ENCODE measurements around the gene ZSCAN21.
"Not testable (repeated sequence)": the region's sequence is repeated elsewhere in the genome, so short reads cannot be mapped to it uniquely, and the experiment has no call there.

The ZSCAN21 gene

DNA sequence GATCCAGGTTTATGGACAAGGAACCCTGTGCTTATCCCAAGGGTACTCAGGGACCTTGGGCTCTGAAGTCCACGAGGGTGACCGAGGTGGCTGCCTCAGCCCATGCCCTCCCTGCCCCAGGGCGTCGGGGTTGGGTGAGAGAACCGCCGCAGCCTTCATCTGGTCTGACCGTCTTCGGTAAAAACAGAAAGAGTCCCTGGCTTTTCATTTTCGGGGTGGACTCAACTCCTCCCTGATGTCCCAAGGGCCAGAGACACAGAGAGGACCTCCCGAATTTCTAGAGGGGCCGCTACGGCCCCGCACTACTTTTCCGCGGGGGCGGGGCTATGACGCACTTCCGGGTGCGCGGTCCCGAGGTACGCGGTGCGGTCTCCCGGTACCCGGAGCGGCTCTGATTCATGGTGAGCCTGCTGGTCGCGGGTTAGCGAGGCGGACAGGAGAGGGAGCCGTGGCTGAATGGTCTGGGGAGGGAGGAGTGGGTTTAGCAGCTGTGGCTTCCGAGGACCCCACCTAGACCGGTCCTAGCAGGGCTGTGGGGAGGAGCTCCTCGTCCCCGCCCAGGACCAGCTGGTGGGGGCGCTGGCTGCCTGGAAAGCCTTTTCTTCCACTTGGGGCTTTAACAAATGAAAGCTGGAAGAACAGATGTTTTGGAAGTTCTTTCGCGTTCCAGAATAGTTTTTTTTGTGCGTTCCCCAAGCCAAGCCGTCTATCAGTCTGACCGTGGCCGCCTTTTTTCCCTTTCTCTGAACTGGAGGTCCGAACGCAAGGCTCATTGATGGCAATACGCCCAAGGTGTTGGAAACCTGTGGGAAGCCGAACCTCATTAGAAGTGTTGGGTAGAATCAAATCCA, at the start of gene ZSCAN21:
TSS of gene ZSCAN21 (plus strand) at position 334 of the 851 bp plus-strand sequence. CDS start 7,233 bp downstream, outside the sequence.
- DNase-seq (ENCODE audit: low spot score) = peak; percentile 92

DNA sequence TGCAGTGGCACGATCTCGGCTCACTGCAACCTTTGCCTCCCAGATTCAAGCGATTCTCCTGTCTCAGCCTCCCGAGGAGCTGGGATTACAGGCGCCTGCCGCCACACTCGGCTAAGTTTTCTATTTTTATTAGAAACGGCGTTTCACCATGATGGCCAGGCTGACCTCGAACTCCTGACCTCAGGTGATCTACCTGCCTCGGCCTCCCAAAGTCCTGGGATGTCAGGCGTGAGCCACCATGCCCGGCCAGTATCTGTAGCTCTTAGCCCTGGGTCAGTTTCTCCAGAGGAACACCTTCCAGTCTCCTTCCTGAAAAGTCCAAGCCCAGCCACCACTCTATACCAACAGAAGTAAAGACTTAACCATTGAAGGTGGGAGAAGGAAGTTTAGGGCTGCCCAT, 49.3 kb upstream of the ZSCAN21 start:
- no peak for DNase-seq (ENCODE audit: low spot score)

DNA sequence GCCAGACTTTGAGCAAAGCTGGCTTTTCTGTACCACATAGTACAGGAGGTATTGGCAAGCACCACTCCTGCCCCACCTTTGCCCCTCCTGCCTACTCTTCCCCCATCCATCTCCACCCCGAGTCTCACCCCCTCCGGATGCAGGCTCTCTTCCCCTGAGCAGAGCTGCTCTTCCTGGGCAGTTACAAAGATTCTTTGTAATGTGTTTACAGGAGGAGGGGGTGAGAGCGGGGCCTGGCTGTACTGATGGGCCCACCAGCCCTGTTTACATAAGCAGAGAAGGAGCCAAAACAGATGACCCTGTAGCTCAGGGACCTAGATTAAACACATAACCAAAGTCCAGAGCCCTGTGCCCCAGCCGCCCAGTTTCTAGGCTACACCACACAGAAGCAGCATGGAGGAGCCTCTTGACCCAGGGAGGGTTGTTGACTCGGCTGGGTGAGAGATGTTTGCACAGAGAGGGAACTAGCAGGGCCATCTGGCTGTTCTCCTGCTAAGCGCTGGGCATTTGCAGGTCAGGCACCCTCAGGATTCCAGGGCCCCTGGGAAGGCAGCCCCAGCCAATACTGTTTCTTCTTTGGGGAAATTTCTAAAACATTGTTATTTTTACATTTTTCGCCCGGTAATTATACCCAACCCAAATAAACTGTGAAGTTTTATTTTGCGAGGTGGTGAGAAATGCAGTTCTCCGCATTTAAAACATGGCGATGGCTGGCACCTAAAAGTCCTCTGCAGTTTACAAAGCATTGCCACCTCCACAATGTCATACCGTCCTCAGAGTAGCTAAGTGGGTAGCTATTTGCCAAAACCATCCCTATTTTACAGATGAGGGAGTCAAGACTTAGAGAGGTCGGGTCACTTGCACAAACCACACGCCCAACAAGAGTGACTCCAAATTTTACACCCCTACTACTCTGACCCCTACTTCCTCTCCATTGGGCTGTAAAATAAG, 45.6 kb upstream of the ZSCAN21 start:
- DNase-seq (ENCODE audit: low spot score) = no peak

DNA sequence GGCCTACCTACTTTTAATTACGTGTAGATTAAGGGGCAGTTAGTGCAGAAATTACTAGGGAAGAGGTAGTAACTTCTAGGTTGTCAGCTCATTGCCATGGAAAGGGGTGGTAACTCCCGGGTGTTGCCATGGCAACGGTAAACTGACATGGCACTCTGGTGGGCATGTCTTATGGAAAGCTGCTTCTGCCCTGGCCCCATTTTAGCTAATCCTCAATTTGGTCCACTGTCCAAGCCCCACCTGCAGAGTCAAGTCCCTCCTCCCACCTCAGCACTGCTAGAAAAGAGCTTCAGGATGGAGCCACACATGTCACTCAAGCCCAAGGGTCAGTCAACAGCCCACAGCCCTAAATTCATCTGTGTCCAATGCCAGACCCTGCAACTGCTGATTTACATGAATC, 41.7 kb upstream of the ZSCAN21 start:
- no peak for DNase-seq (ENCODE audit: low spot score)

DNA sequence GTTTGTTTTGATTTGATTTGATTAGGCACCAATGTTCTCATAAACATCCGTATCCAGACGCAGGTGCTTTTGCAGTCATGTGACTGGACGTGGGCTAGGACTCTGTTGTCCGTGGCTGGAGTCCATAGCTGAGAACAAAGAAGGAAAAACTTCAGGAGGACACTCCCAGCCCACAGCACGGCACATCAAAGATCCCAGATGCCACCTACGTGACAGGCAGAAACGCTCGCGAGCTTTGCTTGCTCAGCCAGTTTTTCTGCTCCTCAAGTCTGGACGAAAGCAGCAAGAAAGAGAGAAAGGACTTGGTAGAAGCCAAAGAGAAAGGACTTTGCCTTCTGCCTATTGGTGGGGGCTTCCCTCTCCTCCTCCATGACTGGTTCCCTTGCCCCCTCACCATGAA, 41.0 kb upstream of the ZSCAN21 start:
- no peak for DNase-seq (ENCODE audit: low spot score)

DNA sequence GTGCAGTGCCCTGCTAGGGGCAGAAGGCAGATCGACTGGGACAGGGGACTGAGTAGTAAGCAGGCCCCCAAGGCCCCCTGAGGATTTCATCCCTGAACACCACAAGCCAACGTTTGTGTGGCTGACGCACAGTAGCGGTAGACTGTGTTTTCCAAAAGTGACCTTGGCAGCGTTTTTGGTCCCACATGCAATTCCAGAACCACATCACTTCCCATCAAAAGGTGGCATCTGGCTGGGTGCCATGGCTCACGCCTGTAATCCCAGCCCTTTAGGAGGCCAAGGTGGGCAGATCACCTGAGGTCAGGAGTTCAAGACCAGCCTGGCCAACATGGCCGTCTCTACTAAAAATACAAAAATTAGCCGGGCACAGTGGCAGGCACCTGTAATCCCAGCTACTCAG, 39.6 kb upstream of the ZSCAN21 start:
- DNase-seq (ENCODE audit: low spot score) = not testable (repeated sequence)

DNA sequence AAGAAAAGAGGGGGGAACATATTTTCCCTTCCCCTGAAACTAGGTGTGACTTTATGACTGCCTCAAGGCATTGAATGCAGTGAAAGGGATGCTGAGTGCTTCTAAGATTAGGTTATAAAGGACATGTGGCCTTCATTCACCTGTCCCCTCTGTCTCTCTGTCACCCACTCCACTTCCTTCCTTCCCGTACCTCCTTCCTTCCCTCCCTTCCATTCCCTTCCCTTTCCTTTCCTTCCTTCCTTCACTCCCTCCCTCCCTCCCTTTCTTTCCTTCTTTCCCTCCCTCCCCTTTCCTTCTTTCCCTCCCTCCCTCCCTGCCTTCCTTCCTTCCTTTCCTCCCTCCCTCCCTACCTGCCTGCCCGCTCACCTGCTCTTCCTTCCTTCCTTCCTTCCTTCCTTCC, 38.7 kb upstream of the ZSCAN21 start:
- DNase-seq (ENCODE audit: low spot score) = no peak

DNA sequence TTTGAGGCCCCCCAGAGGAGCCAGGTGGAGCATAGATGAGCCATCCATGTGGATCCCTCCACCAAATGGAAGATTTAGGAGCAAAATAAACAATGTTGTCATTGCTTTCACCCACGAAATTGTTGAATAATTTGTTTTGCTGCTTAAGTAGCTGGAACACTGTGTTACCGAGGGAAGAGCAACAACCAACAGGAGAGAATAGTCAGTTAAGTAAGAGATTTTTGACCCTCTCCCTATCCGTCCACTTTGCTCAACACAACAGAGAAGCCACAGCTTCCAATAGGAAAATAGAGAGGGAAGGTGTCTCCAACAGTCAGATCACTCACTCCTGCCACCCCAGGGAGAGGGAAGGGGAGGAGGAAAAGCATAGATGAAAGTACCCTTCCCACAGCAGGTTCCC, 38.1 kb upstream of the ZSCAN21 start:
- no peak for DNase-seq (ENCODE audit: low spot score)

DNA sequence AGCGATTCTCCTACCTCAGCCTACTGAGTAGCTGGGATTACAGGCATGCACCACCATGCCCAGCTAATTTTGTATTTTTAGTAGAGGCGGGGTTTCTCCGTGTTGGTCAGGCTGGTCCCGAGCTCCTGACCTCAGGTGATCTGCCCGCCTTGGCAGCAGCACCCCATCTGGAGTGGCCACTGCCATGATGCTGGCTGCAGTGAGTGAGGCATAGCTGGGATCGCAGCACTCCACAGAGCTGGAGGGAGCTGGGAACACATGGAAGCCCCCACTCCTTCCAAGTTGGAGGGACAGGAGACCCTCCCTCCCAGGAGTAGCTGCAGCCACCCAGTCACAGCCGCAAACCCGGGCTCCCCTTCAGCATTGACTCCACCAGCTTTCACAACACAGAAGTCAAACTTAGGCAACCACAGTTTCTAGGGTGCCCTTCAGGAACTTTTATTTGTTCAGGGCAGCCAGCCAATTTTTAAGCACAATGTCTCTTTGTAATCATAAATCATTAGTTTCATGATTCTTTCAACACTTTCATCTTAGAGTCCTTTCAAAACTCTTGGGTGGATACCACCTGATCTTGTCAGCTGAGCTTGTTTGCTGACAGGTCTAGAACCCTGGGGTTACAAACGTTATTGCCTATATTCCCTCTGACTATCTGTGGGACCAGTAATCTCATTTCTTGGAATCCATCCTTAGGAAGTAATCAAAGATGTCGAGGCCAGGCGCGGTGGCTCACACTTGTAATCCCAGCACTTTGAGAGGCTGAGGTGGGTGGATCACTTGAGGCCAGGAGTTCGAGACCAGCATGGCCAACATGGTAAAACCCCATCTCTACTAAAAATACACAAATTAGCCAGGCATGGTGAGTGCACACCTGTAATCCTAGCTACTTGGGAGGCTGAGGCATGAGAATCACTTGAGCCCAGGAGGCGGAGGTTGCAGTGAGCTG, 36.9 kb upstream of the ZSCAN21 start:
- DNase-seq (ENCODE audit: low spot score) = not testable (repeated sequence)

DNA sequence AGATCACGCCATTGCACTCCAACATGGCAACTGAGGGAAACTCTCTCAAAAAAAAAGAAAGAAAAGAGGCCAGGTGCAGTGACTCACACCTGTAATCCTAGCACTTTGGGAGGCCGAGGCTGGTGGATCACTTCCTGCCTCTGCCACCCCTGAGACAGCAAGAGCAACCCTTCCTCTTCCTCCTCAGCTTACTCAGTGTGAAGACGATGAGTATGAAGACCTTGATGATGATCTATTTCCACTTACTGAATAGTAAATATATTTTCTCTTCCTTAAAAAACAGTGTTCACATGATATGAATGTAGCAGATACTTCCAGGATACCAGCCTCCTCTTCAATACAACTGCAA, 36.3 kb upstream of the ZSCAN21 start:
- peak; percentile 53 for DNase-seq (ENCODE audit: low spot score)

DNA sequence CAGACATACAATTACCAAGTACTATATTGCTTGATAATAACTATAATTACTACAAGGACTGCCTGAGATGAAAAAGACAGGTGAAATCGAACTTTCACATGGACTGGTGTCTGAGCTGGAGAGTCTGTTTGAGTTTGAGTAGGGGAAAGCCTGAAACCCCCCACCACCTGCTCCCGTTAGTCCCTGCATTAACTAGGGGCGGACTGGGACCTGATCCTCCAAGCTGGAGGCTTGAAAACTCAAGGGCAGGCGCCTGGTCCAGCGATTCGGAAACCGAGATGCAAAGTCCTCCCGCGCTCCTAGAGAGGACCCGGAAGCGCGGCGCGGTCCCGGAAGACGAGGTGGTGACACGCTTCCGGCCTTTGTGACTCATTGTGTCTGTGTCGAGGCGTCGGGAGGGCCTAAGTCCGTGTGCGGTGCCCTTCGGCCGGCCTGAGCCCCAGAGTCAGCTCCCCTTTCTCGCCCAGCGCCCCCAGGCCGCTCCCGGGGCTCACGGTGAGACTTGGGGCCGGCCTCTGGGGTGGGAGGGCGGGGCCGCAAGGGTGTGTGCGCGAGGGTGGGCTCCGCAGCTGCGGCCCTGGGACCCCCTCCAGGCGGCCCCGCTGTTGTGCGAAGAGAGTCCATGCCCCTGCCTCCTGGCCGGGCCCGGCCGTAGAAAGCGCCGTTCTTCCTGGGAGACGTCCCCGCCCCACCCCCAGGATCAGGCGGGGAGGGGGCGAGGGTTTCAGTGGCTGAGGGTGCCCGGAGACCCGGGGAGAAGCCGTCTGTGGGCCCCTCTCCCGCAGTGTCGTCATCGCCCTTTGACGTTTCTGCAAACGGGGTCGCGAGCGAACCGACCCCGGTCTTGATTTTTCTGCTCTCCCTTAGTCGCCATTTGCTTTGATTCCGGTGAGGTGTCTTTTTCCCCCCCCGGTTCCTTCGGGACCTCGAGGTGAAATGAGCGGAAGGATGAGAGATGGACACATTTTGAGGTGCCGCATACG, 34.1 kb upstream of the ZSCAN21 start, which contains the start of gene ZKSCAN1:
TSS of gene ZKSCAN1 (plus strand) at position 365 of the 983 bp plus-strand sequence. CDS start 7,911 bp downstream, outside the sequence.
- peak; percentile 99 for DNase-seq (ENCODE audit: low spot score)

DNA sequence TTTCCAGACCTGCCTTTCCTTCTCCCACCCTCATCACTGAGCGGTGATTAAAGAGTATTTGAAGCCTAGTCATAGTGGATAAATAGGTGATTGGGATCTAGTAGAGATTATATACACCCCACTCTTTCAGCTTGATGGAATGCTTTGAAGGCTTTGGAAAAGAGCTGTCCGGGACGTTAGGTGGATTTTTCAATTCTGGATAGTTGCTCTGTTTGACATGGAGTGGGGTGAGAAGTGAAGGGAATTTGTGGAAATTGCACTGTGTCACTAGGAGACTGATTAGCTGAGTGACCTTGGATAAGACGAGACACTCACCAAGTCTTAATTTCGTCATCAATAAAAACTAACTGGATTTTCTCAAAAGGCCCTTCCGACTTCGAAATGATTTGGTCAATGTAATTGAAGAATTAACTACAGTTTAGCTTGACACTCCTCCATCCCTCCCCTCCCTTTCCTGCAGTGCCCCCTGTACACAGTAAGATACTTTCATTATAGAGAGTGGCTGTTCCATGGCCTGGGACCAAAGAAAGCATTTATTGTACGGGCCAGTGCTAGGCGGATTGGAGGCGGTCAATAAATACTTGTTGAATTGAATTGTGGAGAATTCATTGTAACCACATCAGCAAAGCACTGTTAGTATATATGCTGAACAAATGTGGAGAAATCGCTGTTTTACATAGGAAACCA, 33.2 kb upstream of the ZSCAN21 start:
- DNase-seq (ENCODE audit: low spot score) = peak; percentile 58

DNA sequence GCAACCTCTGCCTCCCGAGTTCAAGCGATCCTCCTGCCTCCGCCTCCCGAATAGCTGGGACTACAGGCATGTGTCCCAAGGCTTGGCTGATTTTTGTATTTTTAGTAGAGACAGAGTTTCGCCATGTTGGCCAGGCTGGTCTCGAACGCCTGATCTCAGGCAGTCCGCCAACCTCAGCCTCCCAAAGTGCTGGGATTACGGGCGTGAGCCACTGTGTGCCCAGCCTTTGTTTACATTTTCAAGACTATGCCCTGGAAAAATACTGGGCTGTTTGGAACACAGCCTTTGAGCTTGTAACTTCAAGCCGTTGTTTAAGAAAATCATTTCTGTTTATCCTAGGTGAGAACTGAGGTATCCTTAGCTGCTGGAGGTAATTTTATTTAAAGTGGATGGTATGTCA, 32.3 kb upstream of the ZSCAN21 start:
- DNase-seq (ENCODE audit: low spot score) = no peak

DNA sequence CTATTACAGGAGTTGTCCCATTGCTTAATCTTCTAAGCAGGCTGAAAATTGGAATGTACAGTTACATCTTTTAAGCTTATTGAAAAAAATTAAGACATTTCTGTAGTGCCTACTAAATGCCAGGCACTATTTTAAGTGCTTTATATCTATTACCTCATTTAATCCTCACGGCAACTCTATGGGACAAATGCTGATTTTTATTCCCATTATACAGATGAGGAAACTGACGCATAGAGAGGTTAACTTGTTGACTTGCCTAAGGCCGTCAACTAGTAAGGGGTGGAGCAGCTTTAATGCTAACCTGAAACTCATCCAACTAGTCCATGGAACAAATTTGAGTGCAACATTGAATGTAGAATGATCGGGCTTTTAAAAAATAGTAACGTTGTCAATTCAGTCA, 31.7 kb upstream of the ZSCAN21 start:
- DNase-seq (ENCODE audit: low spot score) = no peak

DNA sequence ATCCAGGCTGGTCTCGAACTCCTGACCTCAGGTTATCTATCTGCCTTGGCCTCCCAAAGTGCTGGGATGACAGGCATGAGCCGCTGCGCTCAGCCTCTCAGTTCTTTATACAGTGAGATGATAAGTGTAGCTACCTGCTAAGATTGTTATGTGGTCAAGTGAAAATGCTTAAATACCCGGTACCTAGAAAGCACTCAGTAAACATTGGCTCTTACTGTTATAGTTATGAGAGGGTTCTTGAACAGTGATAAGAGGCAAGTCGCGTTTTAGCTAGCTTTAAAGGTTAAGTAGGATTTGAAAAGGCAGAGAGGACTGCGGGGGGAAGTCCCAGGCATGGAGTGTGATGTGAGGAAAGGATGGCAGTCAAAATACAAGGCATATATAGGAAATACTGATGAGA, 29.7 kb upstream of the ZSCAN21 start:
- DNase-seq (ENCODE audit: low spot score) = no peak

DNA sequence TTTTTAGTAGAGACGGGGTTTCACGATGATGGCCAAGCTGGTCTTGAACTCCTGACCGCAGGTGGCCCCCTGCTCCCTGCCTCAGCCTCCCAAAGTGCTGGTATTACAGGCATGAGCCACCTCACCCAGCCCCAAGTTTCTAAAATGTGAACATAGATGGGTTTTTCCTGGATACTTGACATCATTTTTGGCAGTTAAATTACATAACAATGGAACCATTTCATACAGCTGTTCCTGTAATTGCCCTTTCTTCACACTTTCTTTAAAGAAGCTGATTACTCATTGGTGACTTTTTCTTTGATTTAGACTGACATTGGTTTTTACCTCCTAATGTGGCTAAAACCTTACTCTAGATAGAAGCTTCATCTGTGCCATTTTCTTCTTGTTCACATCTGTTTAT, 28.3 kb upstream of the ZSCAN21 start:
- DNase-seq (ENCODE audit: low spot score) = no peak

DNA sequence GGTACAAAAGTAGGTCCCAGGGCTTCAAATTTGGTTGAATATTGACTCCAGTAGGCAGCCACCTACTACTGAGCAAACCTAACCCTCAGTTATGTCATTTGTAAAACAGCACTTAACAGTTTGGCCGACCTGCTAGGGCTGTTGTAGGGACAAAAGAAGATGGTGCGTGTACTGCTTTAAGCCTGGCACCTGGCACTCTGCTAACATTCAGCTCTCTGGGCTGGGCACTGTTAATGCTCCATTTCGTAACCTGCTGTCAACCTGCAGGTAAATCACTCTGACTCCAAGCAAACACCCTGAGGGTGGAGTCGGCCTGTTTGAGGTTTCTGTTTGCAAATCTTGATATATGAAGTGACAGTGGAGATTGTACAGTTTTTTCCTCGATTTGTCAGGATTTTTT, 27.0 kb upstream of the ZSCAN21 start:
- DNase-seq (ENCODE audit: low spot score) = no peak

DNA sequence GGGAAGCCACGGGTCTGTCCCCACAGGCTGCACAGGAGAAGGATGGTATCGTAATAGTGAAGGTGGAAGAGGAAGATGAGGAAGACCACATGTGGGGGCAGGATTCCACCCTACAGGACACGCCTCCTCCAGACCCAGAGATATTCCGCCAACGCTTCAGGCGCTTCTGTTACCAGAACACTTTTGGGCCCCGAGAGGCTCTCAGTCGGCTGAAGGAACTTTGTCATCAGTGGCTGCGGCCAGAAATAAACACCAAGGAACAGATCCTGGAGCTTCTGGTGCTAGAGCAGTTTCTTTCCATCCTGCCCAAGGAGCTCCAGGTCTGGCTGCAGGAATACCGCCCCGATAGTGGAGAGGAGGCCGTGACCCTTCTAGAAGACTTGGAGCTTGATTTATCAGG, 26.0 kb upstream of the ZSCAN21 start:
- DNase-seq (ENCODE audit: low spot score) = no peak

DNA sequence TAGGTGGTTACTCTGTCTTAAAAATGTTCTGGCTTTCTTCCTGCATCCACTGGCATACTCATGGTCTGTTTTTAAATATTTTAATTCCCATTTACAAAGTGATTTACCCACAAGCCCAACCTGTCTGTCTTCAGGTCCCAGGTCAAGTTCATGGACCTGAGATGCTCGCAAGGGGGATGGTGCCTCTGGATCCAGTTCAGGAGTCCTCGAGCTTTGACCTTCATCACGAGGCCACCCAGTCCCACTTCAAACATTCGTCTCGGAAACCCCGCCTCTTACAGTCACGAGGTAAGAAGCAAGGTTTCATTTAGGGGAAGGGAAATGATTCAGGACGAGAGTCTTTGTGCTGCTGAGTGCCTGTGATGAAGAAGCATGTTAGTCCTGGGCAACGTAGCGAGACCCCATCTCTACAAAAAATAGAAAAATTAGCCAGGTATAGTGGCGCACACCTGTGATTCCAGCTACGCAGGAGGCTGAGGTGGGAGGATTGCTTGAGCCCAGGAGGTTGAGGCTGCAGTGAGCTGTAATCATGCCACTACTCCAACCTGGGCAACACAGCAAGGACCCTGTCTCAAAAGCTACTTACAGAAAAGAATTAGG, 25.5 kb upstream of the ZSCAN21 start:
- DNase-seq (ENCODE audit: low spot score) = no peak

DNA sequence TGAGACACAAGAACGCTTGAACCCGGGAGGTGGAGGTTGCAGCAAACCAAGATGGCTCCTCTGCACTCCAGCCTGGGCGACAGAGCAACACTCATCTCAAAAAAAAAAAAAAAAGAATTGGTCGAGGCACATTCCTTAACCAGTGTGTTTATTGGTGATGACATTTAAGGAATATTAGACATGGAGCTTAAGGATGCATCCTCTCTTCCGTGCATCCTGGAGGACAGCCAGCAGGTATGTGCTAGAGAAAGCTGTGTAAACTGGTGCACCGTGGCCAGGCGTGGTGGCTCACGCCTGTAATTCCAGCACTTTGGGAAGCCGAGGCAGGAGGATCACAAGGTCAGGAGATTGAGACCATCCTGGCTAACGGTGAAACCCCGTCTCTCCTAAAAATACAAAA, 22.4 kb upstream of the ZSCAN21 start:
- DNase-seq (ENCODE audit: low spot score) = no peak

Measured in RKO (cell line).